Measurements from ENCODE around the gene PLCB4. TPM values are rescaled to one million over a fixed set of nuclear protein-coding genes. Genes with fewer than 3 reads are reported as not detected.
"Not testable (repeated sequence)": the region's sequence is repeated elsewhere in the genome, so short reads cannot be mapped to it uniquely, and the experiment has no call there.

Gene PLCB4
- polyA plus RNA-seq, 4 donors, result 13.5 to 15.1 (median 14.4) TPM

DNA sequence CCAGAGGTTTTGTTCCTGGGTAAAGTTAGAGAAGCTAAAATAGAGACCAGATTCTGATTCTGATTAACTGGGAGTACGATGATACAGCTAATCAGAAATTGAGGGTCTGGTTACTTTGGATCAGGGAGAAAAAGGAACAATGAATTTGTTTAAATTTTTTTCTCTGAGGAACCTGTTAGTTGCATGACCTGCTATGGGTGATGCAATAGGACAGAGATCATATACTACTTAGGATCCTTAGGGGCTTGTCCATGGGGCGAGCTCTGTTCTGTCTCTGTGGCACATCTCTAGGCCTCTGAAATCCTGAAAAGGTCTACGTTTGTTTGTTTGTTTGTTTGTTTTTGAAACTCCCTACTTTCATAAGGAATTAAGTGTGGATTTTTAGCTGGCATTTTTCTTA lies 279.4 kb downstream of the PLCB4 start:
- DNase-seq (ENCODE audit: low read depth in 4 of 4, low spot score in 2 of 4), result no peak

DNA sequence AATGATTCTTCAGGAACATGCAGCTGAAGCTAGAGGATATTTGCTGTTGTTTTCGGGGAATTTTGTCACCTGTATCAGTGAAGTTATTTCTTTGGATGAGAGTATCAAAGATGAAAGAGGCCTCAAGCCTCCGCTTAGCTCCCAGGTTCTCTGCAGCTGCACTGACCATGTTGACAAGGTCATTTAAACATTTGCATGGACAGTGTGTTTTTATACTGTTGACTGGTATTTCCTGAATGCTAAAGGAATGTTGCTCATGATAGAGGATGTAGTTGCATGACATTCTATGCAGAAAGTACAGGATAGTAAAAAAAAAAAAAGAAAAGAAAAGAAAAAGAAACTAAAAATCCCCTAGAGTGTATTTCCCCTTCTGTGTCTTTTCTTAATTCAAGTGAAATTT lies 279.9 kb downstream of the PLCB4 start:
- no peak for DNase-seq (ENCODE audit: low read depth in 4 of 4, low spot score in 2 of 4)

DNA sequence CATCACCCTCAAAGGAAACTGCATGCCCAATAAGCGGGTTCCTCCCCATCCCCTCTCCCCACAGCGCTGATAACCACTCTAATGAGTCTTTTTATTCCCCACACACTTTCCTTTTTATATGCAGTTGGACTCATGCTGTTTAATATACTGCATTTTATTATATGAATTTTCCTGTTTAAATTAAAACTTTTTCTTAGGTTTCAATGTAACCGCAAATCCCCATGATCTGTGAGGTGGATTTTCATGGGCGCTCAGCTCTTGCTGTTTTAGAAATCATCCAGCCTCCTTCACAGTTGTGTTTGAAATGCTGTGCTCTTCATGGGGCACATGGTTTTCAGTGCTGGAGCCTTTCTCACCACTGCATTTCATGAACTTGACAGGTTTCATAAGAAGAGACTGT lies 280.4 kb downstream of the PLCB4 start:
- DNase-seq (ENCODE audit: low read depth in 4 of 4, low spot score in 2 of 4), result no peak

DNA sequence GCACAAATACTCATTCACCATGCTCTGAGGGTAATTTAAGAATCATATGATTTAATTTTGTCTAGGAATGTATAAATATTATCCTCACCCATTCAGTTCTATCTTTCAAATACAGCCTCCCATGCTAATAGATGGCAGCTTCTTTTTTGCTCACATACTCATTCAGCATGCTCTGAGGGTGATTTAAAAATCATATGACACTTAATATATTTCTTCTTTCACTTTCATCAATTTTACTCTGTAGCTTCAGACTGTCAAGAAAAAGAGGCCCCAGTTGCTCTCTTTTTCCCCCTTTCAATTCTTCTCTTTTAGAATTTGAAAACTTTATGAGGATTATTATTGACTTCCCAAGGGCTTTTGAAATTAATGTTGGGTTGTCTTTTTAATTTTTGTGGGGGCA lies 283.9 kb downstream of the PLCB4 start:
- no peak for DNase-seq (ENCODE audit: low read depth in 4 of 4, low spot score in 2 of 4)

DNA sequence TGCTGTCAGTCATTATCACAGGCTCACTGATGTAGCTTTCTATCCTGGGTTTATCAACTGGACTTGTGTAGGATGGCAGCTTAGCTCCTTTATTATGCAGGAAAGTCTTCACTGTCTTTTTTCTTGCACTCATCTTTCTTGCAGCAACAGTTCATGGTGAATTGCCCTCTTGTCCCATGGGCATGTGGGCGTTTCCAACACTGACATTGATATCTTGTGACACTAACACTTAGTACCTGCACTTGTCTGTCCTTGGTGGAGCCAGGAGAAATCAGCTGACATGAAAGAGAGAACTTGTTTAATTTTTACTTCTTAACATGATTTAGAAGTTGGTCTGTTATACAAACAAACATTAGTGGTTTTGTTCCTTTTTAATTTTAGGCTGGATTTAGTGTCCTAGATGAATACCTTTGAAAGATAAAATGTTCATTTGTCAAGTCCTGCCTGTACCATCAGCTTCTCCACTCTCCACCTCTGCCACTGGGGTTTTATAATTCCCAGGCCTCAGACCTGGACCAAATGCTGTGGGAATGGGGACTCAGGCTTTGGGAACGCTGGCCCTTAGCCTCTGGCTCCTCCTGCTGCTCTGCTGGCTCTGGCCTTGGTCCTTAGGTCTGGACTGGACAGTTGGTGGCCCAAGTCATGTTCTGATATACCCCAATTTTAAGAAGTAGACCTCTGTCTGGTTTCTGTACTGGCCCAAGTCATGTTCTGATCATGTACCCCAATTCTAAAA lies 284.5 kb downstream of the PLCB4 start:
- DNase-seq (ENCODE audit: low read depth in 4 of 4, low spot score in 2 of 4), result no peak

DNA sequence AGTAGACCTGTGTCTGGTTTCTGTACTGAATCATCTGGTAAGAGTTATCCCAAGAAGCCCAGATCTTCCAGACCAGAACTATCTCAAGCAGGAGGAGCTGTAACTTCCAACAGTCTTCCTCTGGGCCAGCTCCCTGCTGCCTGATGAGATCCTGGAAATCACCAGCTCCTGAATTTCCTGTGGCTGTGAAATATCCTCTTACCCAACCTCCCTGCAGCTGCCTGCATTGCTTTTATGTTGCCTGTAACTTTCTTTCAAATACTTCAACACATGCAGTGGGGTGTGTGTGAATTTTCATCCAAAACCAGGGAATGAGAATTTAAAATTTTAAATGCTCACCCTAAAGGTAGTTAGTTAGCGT lies 285.0 kb downstream of the PLCB4 start:
- no peak for DNase-seq (ENCODE audit: low read depth in 4 of 4, low spot score in 2 of 4)

DNA sequence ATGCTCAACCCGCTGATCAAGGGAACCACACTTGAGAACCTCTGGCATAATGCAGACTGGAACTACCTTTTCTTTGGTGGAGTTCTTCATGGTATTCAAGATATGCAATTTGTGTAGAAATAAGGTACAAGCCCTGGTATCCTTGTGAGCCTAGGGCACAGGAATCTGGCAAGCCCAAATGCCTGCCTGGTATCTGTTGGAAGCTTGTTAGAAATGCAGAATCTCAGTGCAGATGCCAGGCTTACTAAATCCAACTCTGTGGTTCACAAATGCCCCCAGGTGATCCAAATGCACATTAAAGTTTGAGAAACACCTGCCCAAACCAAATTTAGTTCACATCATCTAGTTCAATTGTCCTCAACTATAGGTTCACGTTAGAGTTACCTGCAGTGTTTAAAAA lies 285.7 kb downstream of the PLCB4 start:
- no peak for DNase-seq (ENCODE audit: low read depth in 4 of 4, low spot score in 2 of 4)

DNA sequence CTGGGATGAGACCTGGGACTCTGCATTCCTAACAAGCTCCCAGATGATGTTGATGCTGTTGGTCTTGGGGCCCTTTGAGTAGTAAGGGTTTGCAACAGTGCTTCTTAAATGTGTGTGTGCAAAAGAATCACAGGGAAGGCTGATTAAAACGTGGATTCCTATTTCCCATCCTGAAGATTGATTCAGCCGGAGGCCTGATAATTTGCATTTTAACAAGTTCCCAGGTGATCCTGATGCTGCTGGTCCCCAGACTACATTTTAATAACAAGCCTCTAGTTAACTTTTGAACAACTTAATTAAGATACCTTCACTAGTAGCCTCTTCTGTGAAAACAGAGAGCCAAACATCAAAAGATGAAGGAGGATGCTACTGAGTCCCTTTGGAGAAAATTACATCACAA lies 289.1 kb downstream of the PLCB4 start:
- no peak for DNase-seq (ENCODE audit: low read depth in 4 of 4, low spot score in 2 of 4)

DNA sequence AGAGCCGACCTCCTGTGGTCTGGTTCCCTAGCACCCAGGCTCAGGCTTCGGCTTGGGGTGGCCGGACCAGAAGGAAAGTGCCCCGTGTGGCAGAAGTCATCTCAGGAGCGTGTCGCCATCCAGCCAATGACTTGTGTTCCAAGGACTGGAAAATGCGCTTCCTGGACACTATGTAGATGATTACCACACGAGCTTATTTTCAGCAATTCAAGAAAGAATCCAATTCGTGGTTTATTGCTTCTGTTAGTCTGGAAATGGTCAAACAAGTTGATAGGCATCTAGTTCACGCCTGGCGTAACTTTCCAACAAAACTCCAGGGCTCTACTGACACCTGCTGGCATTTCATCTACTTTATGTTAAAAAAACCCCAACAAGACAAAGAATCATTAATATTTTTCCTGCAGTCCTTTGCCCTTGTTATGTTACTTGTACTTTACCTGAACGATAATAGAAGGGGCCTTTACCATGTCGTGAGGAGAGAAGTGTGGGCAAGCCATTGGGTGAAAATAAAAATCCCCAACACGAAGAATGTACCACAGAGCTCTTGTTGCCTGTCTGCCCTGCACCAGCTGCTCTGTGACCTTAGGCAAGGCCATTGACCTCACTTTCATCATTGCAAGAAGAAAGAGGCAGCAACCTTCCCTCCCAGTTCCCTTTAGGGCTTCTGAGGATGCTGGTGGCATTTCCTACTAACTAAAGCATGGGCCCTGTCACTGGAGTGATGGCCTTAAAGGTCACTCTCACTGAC lies 290.8 kb downstream of the PLCB4 start:
- DNase-seq (ENCODE audit: low read depth in 4 of 4, low spot score in 2 of 4), result peak in 2 of 4 donors; percentile 42 to 60

DNA sequence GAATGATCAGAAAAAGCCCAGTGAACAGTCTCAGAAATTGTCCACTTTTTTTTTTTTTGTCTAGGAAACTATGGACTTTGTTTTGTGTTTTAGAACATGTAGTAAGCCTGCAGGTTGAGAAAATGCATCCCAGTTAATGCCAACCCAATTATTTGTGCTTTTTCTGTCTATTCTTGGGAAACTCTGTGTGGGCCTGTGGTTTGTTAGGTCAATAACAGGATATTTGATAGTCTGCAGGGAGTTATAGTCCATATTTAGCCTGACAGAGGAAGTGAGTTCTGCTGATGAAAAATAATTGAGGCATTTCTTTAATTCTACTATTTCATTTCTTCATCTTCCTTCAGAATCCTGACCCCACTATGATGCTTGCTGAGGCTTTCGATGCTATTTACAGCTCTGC lies 291.5 kb downstream of the PLCB4 start:
- no peak for DNase-seq (ENCODE audit: low read depth in 4 of 4, low spot score in 2 of 4)

DNA sequence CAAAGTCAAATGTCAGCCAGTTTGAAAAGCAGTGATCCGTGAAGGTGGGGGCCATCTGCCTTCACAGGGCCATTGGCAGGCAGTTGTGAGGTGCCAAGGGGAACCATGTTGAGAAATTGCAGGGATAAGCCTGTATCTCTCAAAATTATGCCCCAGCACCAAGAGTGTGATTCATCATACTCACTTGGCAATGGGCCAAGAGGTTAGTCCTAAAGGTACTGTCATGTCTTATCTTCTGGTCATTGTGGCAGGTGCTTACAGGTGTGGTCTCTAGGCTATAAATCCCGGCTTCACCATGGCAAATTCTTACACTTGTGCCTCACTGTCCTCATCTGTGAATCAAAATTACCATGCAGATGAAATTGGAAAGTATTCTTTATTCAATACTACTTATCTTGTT lies 294.8 kb downstream of the PLCB4 start:
- no peak for DNase-seq (ENCODE audit: low read depth in 4 of 4, low spot score in 2 of 4)

DNA sequence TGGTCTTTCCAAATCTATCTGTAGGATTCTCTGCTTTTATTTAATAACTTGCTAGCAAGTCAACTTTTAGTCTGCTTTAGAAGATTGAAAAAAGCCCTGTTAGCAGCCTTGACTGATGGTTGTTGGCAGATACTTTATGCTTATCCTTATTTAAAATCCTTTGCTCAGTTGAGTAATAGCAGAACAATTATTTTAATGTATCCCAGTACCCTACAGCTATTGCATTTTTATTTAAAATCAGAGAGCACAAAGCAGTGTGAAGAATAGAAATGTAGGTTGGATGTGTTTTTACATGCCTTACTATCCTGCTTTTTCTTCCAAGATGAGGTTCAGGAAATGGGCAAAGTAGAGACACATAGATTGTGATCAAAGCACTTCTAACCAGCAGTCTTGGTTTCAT lies 298.4 kb downstream of the PLCB4 start:
- no peak for DNase-seq (ENCODE audit: low read depth in 4 of 4, low spot score in 2 of 4)

DNA sequence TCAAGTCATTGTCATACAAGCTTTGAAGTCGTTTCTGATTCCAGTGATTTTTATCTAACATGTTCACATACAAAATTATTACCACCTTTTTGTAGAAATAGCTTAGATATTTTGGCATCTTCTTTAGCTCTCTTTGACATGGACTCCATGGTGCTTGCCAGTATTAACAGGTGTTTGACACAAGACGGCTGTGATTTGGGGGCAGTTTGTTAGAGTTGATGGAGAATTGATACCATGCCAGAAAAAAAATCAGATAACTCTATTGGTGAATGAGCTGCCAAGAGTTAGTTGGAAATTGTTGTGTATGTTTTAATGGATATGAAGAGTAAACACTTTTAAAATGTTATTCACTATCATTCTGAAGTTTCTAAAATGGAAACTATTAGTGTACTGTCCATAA lies 298.9 kb downstream of the PLCB4 start:
- DNase-seq (ENCODE audit: low read depth in 4 of 4, low spot score in 2 of 4), result no peak

DNA sequence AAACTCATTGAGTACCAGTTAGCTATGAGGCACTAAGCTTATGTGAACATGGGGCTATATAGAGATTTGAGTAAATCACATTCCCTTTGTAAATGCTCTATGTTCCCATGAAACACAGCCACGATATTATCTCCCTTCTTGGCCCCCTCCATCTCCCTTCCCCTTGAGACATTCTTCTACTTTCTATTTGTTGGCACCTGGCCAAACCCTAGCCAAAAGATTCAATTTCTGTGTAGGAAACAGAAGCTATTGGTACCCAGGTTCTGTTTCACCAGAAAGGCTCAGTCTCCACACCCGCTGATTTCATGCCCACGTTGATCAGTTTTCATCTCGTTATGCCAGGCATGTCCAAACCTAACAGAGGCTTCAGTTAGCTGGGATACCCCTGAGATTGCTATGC lies 300.0 kb downstream of the PLCB4 start:
- DNase-seq (ENCODE audit: low read depth in 4 of 4, low spot score in 2 of 4), result no peak

DNA sequence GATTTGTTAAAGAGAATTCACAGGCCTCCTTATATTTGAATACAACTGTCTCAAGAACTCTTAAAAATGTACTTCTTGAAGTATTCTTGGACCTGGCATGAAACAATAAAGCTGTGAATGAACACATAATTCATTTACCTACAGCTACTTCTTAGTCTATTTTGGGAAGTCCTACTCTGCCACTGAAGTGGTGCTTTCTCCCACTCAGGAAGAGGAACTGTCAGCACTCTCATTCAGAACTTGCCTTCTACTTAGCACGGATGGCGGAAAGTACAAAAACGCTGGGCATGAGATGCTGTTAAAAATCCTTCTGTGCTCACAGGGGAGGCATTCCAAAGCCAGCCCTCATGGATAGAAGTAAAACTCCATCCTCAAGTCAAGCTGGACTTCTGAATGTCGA lies 300.7 kb downstream of the PLCB4 start:
- no peak for DNase-seq (ENCODE audit: low read depth in 4 of 4, low spot score in 2 of 4)

DNA sequence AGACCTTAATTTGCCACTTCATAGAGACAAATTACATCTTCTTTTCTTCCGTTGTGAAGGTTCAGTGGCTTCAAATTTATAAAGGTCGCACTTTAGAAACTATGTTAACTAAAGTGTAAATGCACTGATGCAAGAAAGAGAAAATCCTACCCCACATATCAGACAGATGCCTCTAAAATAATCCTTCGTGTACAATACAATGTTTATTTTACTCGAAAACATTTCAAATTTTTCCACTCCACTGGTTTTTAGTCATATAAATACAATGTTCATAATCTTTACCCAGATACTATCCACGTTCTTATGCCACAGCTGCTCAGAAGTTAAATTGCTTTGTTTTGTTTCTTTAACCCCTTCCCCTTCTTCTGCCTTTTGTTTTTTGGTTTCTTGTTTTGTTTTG lies 305.2 kb downstream of the PLCB4 start:
- DNase-seq (ENCODE audit: low read depth in 4 of 4, low spot score in 2 of 4), result no peak

DNA sequence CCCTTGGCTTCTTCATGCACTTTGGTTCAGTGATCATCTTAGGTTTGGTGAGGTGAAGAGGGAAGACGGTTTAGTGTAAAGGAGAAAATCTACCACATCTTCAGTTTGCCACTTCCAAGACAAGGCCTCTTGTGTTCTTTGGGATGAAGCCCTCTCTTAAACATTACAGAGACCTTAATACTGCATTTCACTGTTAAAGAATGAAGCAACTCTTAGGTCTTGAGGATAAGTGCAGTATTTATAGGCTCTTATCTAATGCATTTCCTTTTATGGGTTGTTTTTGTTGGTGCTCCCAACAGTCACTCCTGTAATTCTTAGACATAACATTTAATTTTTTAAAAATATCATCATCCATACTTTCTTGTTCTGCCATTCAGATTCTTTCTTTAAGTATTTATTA lies 305.6 kb downstream of the PLCB4 start:
- no peak for DNase-seq (ENCODE audit: low read depth in 4 of 4, low spot score in 2 of 4)

DNA sequence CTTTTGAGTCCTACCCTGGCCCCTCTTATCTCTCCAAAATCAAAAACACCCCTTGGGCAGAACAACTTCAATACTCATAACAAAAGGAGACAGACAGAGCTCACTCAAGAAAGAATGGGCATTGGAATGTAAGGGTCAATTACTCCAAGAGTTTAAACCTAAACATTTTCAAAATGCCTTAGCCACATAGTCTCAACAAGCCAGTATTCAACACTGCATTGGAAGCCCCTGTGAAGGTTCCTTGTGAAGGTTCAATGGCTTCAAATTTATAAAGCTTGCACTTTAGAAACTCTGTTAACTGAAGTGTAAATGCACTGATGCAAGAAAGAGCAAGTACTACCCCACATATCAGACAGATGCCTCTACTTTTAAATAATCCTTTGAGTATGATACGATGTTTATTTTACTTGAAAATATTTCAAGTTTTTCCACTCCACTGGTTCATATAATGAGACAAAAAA lies 306.4 kb downstream of the PLCB4 start:
- DNase-seq (ENCODE audit: low read depth in 4 of 4, low spot score in 2 of 4), result no peak

DNA sequence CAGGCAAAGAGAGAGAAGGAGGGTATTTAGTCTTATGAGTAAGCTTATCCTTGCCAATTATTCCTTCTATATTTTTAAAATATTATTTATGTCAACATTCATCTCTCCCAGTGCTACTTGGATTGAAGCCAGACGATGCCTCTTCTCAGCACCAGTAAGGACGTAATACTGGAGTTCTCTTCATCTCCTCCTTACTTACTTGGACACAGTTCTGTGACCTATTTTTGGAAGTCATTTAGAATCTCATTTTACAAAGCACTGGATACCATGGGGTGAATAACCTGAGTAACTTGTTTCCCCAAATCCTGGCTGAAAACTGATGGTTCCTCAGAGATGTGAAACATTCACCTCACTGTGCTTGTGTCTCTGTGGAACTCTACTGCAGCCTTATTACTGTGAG lies 308.1 kb downstream of the PLCB4 start:
- DNase-seq (ENCODE audit: low read depth in 4 of 4, low spot score in 2 of 4), result no peak

DNA sequence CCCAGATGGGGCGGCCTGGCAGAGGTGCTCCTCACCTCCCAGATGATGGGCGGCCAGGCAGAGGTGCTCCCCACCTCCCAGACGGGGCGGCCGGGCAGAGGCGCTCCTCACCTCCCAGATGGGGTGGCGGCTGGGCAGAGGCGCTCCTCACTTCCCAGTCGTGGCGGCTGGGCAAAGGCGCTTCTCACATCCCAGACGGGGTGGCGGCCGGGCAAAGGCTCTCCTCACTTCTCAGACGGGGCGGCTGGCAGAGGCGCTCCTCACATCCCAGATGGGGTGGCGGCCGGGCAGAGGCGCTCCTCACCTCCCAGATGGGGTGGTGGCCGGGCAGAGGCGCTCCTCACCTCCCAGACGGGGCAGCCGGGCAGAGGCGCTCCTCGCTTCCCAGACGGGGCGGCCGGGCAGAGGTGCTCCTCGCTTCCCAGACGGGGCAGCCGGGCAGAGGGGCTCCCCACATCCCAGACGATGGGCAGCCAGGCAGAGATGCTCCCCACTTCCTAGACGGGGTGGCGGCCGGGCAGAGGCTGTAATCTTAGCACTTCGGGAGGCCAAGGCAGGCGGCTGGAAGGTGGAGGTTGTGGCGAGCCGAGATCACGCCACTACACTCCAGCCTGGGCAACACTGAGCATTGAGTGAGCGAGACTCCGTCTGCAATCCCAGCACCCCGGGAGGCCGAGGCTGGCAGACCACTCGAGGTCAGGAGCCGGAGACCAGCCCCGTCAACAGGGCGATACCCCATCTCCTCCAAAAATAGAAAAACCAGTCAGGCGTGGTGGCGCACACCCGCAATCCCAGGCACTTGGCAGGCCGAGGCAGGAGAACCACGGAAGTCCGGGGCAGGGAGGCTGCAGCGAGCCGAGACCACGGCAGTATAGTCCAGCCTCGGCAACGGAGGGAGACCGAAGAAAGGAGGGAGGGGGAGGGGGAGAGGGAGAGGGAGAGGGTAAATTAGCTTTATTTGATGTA lies 316.7 kb downstream of the PLCB4 start:
- not testable (repeated sequence) for DNase-seq (ENCODE audit: low read depth in 4 of 4, low spot score in 2 of 4)

DNA sequence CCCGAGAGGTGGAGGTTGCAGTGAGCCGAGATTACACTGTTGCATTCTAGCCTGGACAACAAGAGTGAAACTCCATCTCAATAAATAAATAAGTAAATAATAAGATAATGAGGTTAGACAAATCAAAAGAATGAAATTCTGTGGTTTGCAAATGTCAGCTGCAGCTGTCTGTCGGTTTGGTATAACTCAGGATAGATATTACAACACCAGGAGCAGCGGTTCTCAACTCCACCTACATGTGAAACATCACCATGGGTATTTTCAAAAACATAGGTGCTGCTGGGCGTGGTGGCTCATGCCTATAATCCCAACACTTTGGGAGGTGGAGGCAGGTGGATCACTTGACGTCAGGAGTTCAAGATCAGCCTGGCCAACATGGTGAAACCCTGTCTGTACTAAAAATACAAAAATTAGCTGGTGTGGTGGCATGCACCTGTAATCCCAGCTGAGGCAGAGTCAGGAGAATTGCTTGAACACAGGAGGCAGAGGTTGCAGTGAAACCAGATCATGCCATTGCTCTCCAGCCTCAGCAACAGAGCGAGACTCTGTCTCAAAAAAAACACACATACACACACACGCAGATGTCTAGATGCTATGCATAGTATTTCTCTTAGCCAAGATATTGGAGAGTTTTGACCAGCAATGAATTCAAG lies 319.4 kb downstream of the PLCB4 start:
- DNase-seq (ENCODE audit: low read depth in 4 of 4, low spot score in 2 of 4), result no peak
